IPS-18c (cell line): ENCODE data around the gene B3GNT3.
A peak's percentile ranks its signal among the peaks of the same experiment; 100 is the strongest.

ENCODE experiments used
- H3K4me3 ChIP-seq: 2 replicates; pipeline ENCODE4 v1.7.0; 2013; ENCODE audit warnings: low read depth, mild to moderate bottlenecking, low read length, moderate library complexity; ENCODE audit not compliant: insufficient read depth
- H3K9me3 ChIP-seq: one replicate; pipeline ENCODE4 v1.6.1; 2013; ENCODE audit warnings: mild to moderate bottlenecking, low read length, moderate library complexity; ENCODE audit not compliant: control insufficient read depth, insufficient read depth

The B3GNT3 gene

GRCh38 chr19:17841810-17842662 is 47.1 kb downstream of the B3GNT3 start:
- H3K4me3 ChIP-seq, result peak overlapping the region; percentile 64

DNA sequence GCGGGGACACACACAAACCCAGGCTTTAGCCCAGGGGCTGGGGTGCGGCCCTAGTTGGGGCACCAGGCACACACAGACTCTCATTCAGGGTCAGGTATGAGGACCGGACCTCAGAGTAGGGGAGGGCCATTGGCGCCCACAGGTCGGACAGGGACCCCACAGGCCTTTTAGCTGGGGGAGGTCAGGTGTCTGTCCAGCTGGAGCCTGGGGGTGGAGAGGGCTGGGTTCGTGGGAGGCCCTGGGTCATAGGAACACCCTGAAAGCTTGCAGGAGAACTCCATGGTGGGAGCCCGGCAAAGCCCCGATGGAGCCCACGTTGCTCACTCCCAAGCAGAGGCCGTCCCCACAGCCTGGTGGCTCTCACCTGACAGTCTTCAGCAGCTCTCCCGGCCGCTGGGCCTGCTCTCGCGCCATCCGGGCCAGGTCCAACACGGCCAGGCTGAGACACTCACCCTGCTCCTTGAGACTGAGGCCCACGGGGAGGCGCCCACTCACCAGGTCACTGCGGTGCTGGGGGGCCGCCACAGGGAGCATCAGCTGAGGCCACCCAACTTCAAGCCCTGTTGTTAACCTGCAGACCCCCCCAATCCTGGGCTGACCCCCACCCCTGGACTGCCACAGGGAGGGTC is 47.8 kb downstream of the B3GNT3 start:
- Histone ChIP-seq H3K4me3 (peak overlapping the region; percentile 64), H3K9me3 (no peaks in the 10 kb centered on the region)

More at GRCh38 chr19:17841810-17842662, 47.1 kb downstream of the B3GNT3 start:
- no peaks in the 10 kb centered on the region for H3K9me3 ChIP-seq

DNA sequence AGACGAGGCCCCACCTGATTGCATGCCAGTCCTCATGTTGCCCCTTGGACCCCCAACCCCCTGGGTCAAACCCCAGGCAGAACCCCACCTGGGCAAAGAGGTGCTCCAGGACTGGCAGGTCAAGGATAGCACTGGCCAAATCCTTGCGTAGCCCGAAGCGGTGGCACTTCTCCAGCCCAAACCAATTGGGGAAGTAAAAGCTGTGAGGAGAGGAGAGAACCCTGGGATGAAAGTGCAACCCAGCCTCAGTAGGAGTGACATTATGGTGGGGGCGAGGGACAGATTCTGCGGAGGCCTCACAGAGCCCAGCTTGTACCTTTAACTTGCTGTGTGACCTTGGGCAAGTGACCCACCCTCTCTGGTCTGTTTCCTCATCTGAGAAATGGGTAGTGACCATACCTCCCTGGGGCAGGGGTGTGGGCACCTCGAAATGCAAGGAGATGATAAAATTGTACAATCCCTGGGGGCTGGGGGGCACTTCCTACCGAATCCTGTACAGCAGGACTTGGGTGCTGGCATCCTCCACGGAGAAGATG is 48.4 kb downstream of the B3GNT3 start:
- Histone ChIP-seq H3K4me3 (no peak overlapping the region), H3K9me3 (no peaks in the 10 kb centered on the region)

- H3K4me3 ChIP-seq, result no peak overlapping the region
- no peaks in the 10 kb centered on the region for H3K9me3 ChIP-seq
Observed at GRCh38 chr19:17843908-17844490, 49.1 kb downstream of the B3GNT3 start.

DNA sequence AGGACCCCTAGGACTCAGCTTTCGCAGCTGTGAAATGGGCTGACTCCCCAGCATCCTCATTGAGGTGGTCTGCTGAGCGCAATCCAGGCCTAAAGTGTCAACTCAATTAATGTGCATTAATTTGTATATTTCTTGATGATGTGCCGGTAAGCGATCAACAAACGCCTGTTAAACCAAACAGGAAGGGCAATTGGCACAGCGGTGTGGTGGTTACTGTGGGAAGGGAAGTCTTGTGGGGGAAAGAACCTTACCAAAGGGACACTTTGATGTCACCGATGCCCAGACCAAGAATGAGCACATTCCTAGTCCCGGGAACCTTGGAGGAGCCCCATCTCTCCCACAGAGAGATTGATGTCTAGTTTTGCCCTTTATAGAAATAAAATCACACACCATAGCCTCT is 51.2 kb downstream of the B3GNT3 start:
- no peak overlapping the region for H3K4me3 ChIP-seq
- H3K9me3 ChIP-seq, result no peaks in the 10 kb centered on the region

DNA sequence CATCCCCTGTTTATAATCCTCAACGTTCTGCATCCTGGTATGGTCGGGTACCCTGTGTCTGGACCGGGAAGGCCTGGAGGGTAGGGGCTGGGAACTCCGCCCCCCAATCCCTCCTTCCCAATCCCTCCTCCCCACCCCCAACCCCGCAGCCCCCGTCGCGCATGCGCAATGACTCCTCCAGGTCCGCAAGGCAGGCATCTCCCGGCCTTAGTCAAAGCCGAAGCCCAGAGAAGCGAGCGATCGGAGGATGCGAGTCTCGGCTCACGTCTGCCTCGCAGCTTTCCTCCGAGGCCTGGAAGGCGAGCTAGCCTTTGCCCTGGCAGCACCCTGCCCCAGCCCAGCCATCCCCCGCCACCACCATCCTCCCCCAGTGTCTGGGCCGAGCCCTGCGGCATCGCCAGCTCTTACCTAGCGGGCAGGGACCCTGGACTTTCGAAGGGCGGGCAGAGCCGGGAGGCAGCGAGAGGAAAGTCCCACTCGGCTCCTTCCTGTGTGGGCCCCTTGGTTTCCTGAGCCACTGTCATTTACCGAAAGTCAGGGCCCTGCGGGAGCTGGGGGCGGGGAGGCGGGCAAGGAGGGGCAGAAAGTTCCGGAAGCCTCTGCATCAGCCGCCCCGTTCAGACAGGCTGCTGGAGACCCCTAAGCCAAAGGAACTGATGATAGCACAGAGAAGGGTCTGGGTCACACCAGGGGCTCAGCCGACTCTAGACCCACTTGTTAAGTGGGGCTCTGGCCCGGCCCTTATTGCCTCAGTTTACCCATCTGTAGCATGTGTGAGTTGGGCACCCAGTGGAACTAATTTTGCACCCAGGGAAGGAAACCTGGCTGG is 52.8 kb downstream of the B3GNT3 start, which contains the start of gene JAK3:
TSS of gene JAK3 (minus strand) at position 445 of the 829 bp plus-strand sequence. CDS start 3,565 bp downstream, outside the sequence.
- Histone ChIP-seq H3K9me3 (no peaks in the 10 kb centered on the region), H3K4me3 (peak within 1 kb of the TSS; percentile 28; the same call in 1 of the 2 replicates)

GRCh38 chr19:17848595-17849292 is 53.8 kb downstream of the B3GNT3 start:
- Histone ChIP-seq H3K9me3 (no peaks in the 10 kb centered on the region), H3K4me3 (no peak overlapping the region)

- no peak overlapping the region for H3K4me3 ChIP-seq
- no peaks in the 10 kb centered on the region for H3K9me3 ChIP-seq
Observed at GRCh38 chr19:17854061-17854460, 59.1 kb downstream of the B3GNT3 start.

DNA sequence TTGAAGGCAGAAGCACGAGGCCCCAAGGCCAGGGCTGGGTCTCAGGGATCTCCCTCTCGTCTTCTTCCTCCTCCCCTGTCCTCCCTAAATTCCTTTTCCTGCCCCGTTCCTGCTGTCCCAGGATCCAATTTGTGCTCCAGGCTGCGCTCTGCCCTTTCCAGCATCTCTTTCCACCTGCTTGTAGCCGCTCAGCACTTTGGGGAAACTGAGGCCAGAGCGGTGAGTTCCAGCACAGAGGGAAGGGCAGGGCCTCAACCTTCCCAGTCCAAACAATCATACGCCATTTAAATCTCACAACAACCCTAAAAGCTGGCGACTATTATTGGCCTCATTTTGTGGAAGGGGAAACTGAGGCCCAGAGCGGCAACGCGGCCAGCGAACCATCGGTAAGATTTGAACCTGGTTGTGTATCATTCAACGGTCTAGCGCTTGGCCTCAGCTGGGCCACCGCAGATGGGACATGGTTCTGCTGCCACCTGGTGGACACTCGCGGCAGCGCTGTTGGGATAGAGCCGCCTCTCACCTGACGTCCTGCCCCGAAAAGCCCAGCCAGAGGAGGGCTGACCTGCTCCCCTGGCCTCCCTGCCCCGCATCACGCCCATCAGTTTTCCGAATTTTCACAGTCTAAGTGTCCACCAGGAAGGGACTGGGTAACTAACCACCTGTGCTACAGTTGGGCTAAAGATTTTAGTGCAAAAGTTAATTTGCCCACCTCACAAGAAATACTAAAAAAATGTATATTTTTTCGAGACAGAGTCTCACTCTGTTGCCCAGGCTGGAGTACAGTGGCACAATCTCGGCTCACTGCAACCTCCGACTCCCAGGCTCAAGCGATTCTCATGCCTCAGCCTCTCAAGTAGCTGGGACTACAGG is 60.6 kb downstream of the B3GNT3 start:
- Histone ChIP-seq H3K9me3 (no peaks in the 10 kb centered on the region), H3K4me3 (no peak overlapping the region)

DNA sequence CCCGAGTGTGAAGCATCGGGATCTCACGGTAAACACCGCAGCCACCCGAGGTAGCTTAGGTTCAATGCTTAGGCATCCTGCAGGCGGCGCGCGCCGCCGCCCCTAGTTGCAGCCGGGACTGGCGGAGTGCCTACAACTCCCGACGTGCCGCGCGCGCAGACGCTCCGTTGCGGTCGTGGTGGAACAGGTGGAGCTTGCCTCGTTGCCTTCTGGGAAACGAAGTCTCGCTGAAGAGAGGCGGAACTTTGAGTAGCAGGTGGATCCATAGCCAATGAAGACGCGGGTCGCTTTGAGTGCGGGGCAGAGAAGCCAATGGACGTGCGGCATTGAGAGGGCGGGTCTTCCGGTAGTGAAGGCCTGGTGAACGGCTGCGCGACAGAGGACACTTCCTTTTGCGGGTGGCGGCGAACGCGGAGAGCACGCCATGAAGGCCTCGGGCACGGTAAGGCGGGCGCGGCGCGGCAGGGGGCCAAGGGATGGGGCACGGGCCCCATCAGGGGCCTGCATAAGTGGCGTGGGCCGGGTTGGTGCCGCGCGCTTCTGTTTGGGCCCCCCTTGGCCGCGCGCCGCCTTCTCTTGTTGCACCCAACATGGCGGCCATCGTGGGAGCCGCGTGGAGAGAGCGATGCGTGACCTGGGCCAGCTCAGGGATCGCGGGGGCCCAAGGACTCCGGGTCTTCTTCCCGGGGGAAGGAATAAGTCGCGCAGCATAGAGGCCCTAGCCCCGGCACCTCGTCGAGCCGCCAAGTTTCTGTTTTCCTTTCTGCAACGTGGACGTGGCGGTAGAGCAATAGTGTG is 64.8 kb downstream of the B3GNT3 start, which contains the start of gene RPL18A:
TSS of gene RPL18A (plus strand) at position 378 of the 798 bp plus-strand sequence. CDS start at position 425, 47 bp downstream.
- H3K4me3 ChIP-seq, result peak within 1 kb of the TSS; percentile 80
- H3K9me3 ChIP-seq, result no peaks in the 10 kb centered on the region

GRCh38 chr19:17860331-17860992 is 65.5 kb downstream of the B3GNT3 start:
- Histone ChIP-seq H3K4me3 (peak overlapping the region; percentile 80), H3K9me3 (no peaks in the 10 kb centered on the region)

DNA sequence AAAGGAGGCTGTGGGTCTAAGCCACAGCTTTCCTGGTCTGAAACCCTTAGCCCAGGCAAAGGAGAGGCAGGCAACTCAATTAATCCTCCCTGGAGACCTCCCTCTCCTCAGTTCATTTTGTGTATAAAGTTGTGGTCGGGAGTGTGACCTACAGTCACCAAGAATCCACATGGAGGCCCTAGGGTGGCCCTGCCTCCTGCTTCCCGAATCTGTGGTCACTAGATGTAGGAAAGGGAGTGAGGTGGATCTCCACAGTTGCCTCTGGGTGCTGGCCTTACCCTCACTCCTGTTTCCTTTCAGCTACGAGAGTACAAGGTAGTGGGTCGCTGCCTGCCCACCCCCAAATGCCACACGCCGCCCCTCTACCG is 66.0 kb downstream of the B3GNT3 start:
- H3K4me3 ChIP-seq, result peak overlapping the region; percentile 80
- no peaks in the 10 kb centered on the region for H3K9me3 ChIP-seq

DNA sequence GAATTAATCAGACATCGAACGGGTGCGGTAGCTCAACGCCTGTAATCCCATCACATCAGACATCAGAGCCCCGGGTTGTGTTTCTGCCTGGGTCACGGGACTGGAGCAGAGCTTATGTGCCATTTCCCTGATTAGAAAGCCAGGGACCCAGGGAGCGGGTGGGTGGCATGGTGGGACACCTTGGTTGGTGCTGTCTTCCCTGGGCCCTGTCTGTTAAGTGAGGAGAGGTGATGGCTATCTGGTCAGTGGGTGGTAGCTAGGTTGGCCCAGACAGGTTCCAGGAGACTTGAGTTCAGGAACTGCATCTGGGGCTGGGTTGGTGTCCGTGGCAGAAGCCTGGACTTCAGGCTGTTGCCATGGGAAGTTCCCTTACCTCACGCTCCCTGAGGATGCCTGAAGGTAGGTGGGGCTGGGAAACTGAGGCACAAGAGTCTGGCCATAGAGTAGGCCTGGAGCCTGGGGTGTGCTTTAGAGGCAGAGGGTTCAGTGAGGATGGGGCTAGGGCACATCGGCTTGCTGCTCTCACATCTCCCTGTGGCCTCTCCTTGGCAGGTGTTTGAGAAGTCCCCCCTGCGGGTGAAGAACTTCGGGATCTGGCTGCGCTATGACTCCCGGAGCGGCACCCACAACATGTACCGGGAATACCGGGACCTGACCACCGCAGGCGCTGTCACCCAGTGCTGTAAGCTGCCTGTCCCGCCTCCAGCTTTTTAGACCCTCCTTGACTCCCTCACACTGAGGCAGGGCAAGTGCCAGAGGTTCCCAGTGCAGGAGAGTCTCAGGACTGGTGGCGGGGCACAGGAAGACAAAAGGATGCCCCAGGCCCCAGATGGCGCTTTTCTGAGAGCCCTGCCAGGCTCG is 66.8 kb downstream of the B3GNT3 start:
- no peaks in the 10 kb centered on the region for H3K9me3 ChIP-seq
- H3K4me3 ChIP-seq, result peak overlapping the region; percentile 80
